ENCODE results near the gene FRMD4A.

GRCh38 chr10:13908475-13908874 is 422.2 kb downstream of the FRMD4A start:
- TF ChIP-seq CTCF (IDR thresholded peaks at IDR 0.05; ENCODE audit: insufficient read depth, low read length, poor library complexity, severe bottlenecking): no peak
- no peak for TF ChIP-seq EZH2phosphoT487 (conservative IDR thresholded peaks at IDR 0.05; ENCODE audit: low read length)

Measured in SU-DHL-6 (cell line).